PC-3 (cell line): ENCODE measurements around the gene PPP2CA.
"Not testable (repeated sequence)": the region's sequence is repeated elsewhere in the genome, so short reads cannot be mapped to it uniquely, and the experiment has no call there.

ENCODE experiments used
- EZH2 ChIP-seq: fragments of 300-600 bp; sonication (generic); IDR thresholded peaks from one replicate; pipeline ENCODE4 v1.6.1; 2017; ENCODE audit warnings: antibody characterized with exemption, mild to moderate bottlenecking, low read length; ENCODE audit not compliant: unreplicated experiment
- EZH2phosphoT487 ChIP-seq: fragments of 300-600 bp; sonication (generic); IDR thresholded peaks from 2 replicates; pipeline ENCODE4 v1.6.1; 2018; ENCODE audit warnings: mild to moderate bottlenecking, antibody characterized with exemption, low read length, borderline replicate concordance
- TF ChIP-seq, protein P1 (sequence below): fragments of 300-600 bp; sonication (generic); conservative IDR thresholded peaks from 2 replicates; pipeline ENCODE4 v1.5.1; 2017; ENCODE audit warnings: antibody characterized with exemption, low read depth, mild to moderate bottlenecking, low read length

GRCh38 chr5:134262629-134263028 is 36.8 kb upstream of the PPP2CA start:
- TF ChIP-seq, protein P1, sequence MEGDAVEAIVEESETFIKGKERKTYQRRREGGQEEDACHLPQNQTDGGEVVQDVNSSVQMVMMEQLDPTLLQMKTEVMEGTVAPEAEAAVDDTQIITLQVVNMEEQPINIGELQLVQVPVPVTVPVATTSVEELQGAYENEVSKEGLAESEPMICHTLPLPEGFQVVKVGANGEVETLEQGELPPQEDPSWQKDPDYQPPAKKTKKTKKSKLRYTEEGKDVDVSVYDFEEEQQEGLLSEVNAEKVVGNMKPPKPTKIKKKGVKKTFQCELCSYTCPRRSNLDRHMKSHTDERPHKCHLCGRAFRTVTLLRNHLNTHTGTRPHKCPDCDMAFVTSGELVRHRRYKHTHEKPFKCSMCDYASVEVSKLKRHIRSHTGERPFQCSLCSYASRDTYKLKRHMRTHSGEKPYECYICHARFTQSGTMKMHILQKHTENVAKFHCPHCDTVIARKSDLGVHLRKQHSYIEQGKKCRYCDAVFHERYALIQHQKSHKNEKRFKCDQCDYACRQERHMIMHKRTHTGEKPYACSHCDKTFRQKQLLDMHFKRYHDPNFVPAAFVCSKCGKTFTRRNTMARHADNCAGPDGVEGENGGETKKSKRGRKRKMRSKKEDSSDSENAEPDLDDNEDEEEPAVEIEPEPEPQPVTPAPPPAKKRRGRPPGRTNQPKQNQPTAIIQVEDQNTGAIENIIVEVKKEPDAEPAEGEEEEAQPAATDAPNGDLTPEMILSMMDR = not testable (repeated sequence)
- not testable (repeated sequence) for TF ChIP-seq EZH2, EZH2phosphoT487
